GM12801 (cell line): Measurements from ENCODE around the gene SLCO6A1.

Experiments used
- CTCF ChIP-seq: IDR thresholded peaks from one replicate; pipeline ENCODE4 v1.5.1; 2011; ENCODE audit warnings: control low read depth; ENCODE audit not compliant: insufficient read length; ENCODE audit errors: extremely low read depth

SLCO6A1 gene

DNA sequence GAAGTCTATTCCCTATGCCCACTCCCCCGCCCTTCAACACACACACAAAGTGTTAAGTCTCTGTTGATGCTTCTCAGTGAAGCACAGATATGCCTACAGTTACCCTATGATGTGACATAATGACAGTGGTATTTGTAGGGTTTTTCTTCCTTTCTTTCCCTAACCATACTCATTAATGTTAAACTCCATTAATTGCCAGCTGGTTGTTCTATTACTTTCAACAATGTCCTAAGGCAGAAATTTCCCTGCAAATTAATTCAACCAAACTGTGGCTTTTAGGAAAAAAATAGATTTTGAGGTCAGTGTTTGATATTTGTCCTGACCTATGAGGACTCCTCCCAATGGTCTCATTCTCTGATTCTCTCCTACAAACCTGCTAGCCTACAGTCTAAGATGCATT is 38.2 kb upstream of the SLCO6A1 start:
- TF ChIP-seq CTCF = no peak

DNA sequence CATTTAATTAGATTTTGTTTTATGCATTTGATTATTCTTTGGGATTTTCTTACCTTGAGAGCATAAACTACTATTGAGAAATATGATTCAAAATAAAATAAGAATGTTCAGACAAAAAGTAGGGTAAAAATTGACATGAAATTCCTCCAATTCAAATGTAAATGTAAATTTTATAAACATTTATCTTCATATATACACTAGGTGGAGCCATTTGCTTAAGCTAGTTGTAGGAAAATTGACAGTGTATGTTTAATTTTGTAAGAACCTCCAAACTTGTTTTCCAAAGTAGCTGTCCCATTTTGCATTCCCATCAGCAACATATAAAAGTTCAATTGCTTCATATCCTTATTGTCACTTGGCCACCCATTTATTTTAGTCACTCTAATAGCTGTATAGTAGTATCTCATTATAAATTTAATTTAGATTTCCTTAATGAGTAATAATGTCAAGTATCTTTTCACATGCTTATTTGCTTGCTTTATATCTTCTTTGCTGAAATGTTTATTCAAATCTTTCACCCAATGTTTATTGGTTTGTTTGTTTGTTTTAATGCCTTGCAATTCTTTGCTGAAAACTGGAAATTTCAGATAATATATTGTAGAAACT is 37.6 kb upstream of the SLCO6A1 start:
- no peak for TF ChIP-seq CTCF

DNA sequence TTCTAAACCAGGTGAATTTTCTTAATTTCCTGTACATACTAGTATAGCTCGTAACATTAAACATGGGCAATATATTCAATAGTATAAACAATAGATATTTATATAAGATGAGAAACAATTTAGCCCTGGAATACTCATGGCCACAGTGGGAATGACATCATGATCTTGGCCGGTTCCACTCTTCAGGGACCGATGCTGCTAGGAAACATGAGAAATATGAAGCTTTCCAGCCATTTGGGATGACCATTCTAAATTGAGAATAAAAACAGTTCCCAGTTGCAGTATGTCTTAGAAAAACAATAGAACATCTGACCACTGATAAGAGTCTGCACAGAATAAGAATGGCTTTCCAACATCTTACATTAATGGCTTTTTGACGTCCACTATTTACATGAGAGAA is 33.3 kb upstream of the SLCO6A1 start:
- no peak for TF ChIP-seq CTCF

DNA sequence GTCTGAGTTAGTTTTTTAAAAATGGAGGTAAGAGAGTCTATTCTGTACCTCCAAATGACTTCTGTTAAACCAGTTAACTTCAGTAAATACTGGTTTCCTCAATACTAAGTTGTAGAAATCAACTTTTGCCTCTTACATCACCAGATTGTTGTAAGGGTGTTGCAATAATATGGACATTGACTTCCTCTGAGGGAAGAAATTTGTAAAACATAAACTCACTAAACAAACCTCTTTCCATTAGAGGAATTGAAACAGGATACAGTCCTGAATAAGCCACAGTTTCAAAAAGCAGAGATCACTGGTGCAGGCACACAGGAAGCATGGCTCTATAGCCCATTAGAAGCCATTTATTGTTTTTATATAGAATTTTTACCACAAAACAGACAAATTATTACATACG is 32.7 kb upstream of the SLCO6A1 start:
- TF ChIP-seq CTCF = no peak

DNA sequence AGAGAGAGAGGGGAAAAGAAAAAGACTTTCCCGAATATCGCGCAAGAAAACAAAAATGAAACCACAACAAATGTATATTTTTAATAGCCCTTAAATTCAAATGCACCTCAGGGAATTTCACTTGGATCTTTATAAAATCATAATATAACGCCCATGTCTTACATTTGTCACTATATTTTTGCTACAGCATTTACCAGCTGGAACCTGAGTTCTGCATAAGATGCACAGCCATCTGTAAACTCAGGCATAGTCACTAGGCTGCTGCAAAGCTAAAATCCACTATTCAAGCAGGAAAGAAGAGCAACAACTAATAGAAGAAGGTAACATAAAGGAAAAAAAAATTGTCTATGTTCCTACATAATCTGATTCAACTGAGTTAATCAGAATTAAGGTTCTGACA is 30.6 kb upstream of the SLCO6A1 start:
- no peak for TF ChIP-seq CTCF

- TF ChIP-seq CTCF = no peak
Measured at GRCh38 chr5:102529031-102529430, 30.2 kb upstream of the SLCO6A1 start.

DNA sequence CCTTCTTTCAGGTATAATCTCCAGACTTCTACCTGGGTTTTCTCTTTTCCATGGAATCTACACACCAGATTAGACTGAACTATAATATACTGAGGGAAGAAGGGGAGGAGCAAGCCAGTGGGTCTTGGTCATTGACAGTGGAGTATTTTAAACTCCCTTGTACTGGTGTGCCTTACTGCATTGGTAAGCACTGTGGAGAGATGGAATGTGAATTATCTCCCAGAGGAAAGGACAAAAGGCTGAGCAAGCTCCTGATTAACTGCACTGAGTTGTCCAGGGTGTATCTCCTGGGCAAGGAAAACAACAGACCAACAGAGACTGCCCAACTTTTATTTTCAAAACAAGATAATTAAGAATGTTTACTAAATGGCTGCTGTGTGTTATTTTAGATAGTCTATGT is 29.8 kb upstream of the SLCO6A1 start:
- TF ChIP-seq CTCF = no peak
